ENCODE measurements around the gene DYRK4. TPM values are rescaled to one million over a fixed set of nuclear protein-coding genes. Genes with fewer than 3 reads are reported as not detected.

The DYRK4 gene
- total and polyA plus RNA-seq, 11 donors = 21.4 to 52.5 (median 31.1) TPM

GRCh38 chr12:4595881-4596280 is 33.9 kb downstream of the DYRK4 start:
- no peak for TF ChIP-seq POLR2A (IDR thresholded peaks at IDR 0.05)
- no peak for TF ChIP-seq CTCF (IDR thresholded peaks at IDR 0.05)
- ATAC-seq (no peak), DNase-seq (no peak)
- WGBS, 4 donors = 92 to 96% (median 95%) methylated on average over 6 of the region's 6 CpGs
- Histone ChIP-seq H3K27ac (no peak overlapping the region), H3K4me1 (no peaks in the 10 kb centered on the region), H3K36me3 (no peaks in the 10 kb centered on the region), H3K27me3 (peaks cover 0 to 4% (median 0%) of the 10 kb centered on the region in 9 donors), H3K9me3 (no peaks in the 10 kb centered on the region), H3K4me3 (no peak overlapping the region)
- intact Hi-C loops (cut with DNase I) = no loop called here

DNA sequence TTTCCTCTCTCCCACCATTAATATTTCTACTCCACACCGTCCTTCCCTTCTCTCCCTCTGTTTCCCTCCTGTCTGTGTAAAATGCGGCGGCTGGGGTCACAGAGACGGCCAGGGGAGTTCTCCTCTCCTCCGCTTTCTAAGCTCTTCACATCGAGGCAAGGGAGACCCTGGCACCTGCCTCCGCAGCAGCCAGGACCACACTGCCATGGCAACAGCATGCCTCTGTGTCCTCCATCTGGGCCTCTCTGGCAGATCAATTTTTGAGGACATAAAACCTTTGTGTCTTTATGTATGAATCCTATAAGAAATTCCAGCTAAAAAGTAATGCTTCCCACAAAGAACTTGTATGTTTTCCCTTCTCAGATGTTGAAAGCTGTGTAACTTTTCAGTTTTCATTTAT is 41.4 kb downstream of the DYRK4 start:
- ATAC-seq = no peak
- intact Hi-C loops (cut with DNase I) = loop anchor here in 3 of 10 donors (10.0 kb wide), 1 partner anchor 151 kb away; no protein-coding TSS in a partner anchor

DNA sequence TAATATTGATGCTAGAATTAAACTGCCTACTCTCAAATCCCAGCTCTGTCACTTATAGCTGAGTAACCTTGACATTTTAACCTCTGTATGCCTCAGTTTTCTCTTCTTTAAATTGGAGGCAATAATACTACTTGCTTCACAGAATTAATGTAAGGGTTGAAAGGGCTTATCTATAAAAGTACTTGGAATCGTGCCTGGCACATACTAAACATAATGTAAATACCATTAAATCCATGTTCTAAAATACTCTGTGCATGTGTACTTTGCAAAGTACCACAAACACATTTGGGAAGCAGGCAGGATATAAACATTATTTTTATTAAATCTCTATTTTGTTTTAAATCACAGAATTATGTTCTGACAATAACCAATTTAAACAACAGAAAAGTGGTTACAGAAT is 41.9 kb downstream of the DYRK4 start:
- no peak for ATAC-seq
- WGBS, 4 donors = 11 to 24% (median 16%) methylated on average over 1 of the region's 1 CpG
- TF ChIP-seq CTCF (IDR thresholded peaks at IDR 0.05) (no peak), POLR2A (IDR thresholded peaks at IDR 0.05) (no peak)
- Histone ChIP-seq H3K36me3 (no peaks in the 10 kb centered on the region), H3K27me3 (no peaks in the 10 kb centered on the region), H3K4me3 (no peak overlapping the region), H3K9me3 (no peaks in the 10 kb centered on the region), H3K4me1 (peaks cover 0 to 27% (median 10%) of the 10 kb centered on the region in 12 donors), H3K27ac (no peak overlapping the region)
- intact Hi-C loops (cut with DNase I) = loop anchor here in 4 of 10 donors (2.0 to 10.0 kb wide), 4 partner anchors 41 to 155 kb away; partner anchors contain the start of genes DYRK4 (in 1 of the 4) and RAD51AP1 (in 1 of the 4)
- no peak for DNase-seq

More for the DNA sequence above, 41.4 kb downstream of the DYRK4 start:
- Histone ChIP-seq H3K4me1 (peaks cover 0 to 27% (median 10%) of the 10 kb centered on the region in 12 donors), H3K4me3 (no peak overlapping the region), H3K27me3 (no peaks in the 10 kb centered on the region), H3K27ac (no peak overlapping the region), H3K36me3 (no peaks in the 10 kb centered on the region), H3K9me3 (no peaks in the 10 kb centered on the region)
- DNase-seq = no peak
- TF ChIP-seq CTCF (IDR thresholded peaks at IDR 0.05) = no peak
- no peak for TF ChIP-seq POLR2A (IDR thresholded peaks at IDR 0.05)
- WGBS, 4 donors = 68 to 75% (median 71%) methylated on average over 7 of the region's 7 CpGs

DNA sequence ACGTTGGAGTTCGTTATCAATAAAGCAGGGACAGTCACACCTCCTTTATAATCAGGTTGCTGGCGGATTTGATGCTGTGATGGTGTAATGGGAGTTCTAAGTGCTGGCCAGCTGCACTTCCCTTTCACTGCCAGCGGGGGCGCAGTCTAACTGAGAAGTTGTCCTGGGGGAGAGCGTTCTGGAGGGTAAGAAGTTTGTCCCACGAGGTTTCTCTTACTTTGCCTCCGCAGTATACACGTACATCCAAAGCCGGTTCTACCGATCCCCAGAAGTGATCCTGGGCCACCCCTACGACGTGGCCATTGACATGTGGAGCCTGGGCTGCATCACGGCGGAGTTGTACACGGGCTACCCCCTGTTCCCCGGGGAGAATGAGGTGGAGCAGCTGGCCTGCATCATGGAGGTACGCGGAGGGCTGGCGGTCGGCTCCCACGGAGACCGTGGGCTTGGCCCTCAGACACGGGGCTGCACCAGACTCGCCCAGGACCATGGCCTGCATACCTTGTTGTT is 42.7 kb downstream of the DYRK4 start:
- peaks cover 0 to 27% (median 10%) of the 10 kb centered on the region in 12 donors for H3K4me1 ChIP-seq
- H3K4me3 ChIP-seq = peak overlapping the region; percentile 52 to 86 (median 70)
- peaks cover 0 to 1% (median 0%) of the 10 kb centered on the region in 9 donors for H3K36me3 ChIP-seq
- DNase-seq = peak; percentile 76 to 81 (median 79)
- peak; percentile 86 to 98 (median 98) for ATAC-seq
- intact Hi-C loops (cut with DNase I) = loop anchor here in 5 of 10 donors (2.0 to 10.0 kb wide), 5 partner anchors 42 to 154 kb away; partner anchors contain the start of genes AKAP3 (in 1 of the 5), DYRK4 (in 1 of the 5), NDUFA9 (in 1 of the 5) and RAD51AP1 (in 1 of the 5)
- no peaks in the 10 kb centered on the region for H3K9me3 ChIP-seq
- H3K27me3 ChIP-seq = no peaks in the 10 kb centered on the region
- peak overlapping the region in 10 of 12 donors; percentile 35 to 79 (median 72) for H3K27ac ChIP-seq
- 3 to 16% (median 4%) methylated on average over 16 to 25 of the region's 25 CpGs for WGBS, 4 donors
- peak in 1 of 2 donors; percentile 20 for TF ChIP-seq POLR2A (IDR thresholded peaks at IDR 0.05)
- peak; percentile 92 to 99 (median 96) for TF ChIP-seq CTCF (IDR thresholded peaks at IDR 0.05)

Measured in heart left ventricle (tissue), 16 donors.